Germinal center (tissue), 1 donor: ENCODE data around the gene SUMF2.
A peak's percentile ranks its signal among the peaks of the same experiment; 100 is the strongest.
"Not testable (repeated sequence)": the region's sequence is repeated elsewhere in the genome, so short reads cannot be mapped to it uniquely, and the experiment has no call there.

Experiments used
- DNase-seq: peaks from one replicate; pipeline ENCODE4 v3.0.0; 2012; ENCODE audit warnings: mixed read lengths, low spot score

Gene SUMF2

GRCh38 chr7:56063882-56064625 is at the start of gene SUMF2:
SUMF2 (plus strand) TSS chr7:56064286; CDS start chr7:56064312, 26 bp downstream.
- DNase-seq, result peak; percentile 99

GRCh38 chr7:56017015-56017414 is 47.1 kb upstream of the SUMF2 start:
- DNase-seq, result not testable (repeated sequence)

- DNase-seq, result no peak
Observed at GRCh38 chr7:56019501-56019900, 44.6 kb upstream of the SUMF2 start.

GRCh38 chr7:56023500-56023899 is 40.6 kb upstream of the SUMF2 start:
- DNase-seq, result no peak

- no peak for DNase-seq
Observed at GRCh38 chr7:56026538-56026937, 37.5 kb upstream of the SUMF2 start.

- DNase-seq, result no peak
Observed at GRCh38 chr7:56028942-56029630, 35.0 kb upstream of the SUMF2 start.

- DNase-seq, result no peak
Observed at GRCh38 chr7:56030340-56030739, 33.7 kb upstream of the SUMF2 start.

- not testable (repeated sequence) for DNase-seq
Observed at GRCh38 chr7:56031556-56031955, 32.5 kb upstream of the SUMF2 start.

- DNase-seq, result not testable (repeated sequence)
Observed at GRCh38 chr7:56032578-56032977, 31.5 kb upstream of the SUMF2 start.

GRCh38 chr7:56033671-56034432 is 30.2 kb upstream of the SUMF2 start:
- DNase-seq, result peak; percentile 83

- DNase-seq, result no peak
Observed at GRCh38 chr7:56040730-56041129, 23.4 kb upstream of the SUMF2 start.

- not testable (repeated sequence) for DNase-seq
Observed at GRCh38 chr7:56045758-56046157, 18.3 kb upstream of the SUMF2 start.

GRCh38 chr7:56046721-56047445 is 17.2 kb upstream of the SUMF2 start:
- DNase-seq, result no peak

GRCh38 chr7:56047446-56048116 is 16.5 kb upstream of the SUMF2 start:
- DNase-seq, result not testable (repeated sequence)

- DNase-seq, result no peak
Observed at GRCh38 chr7:56048245-56048644, 15.8 kb upstream of the SUMF2 start.

GRCh38 chr7:56048763-56049162 is 15.3 kb upstream of the SUMF2 start:
- DNase-seq, result not testable (repeated sequence)

GRCh38 chr7:56051053-56051338 is 13.1 kb upstream of the SUMF2 start:
- no peak for DNase-seq

- DNase-seq, result peak; percentile 96
Observed at GRCh38 chr7:56051339-56052191, 12.5 kb upstream of the SUMF2 start, which contains the start of the genes CCT6A and PSPH. CCT6A (plus strand) TSS chr7:56051765; CDS start chr7:56051849, 84 bp downstream. PSPH (minus strand) TSS chr7:56051444; CDS start chr7:56021212, 30,232 bp downstream.

- DNase-seq, result no peak
Observed at GRCh38 chr7:56053379-56053778, 10.7 kb upstream of the SUMF2 start.

- DNase-seq, result no peak
Observed at GRCh38 chr7:56053993-56054392, 10.1 kb upstream of the SUMF2 start.
